KMS-11 (cell line): Measurements from ENCODE around the gene AP3B1.

ENCODE experiments used
- H2AFZ ChIP-seq: fragments of 200-600 bp; sonication (generic); 2 replicates; pipeline ENCODE4 v1.6.1; 2016; ENCODE audit warnings: antibody characterized with exemption, mixed run types, low read depth
- H3K27ac ChIP-seq: fragments of 200-600 bp; sonication (generic); 2 replicates; pipeline ENCODE4 v1.6.1; 2016; ENCODE audit warnings: mild to moderate bottlenecking, mixed run types
- H3K27me3 ChIP-seq: fragments of 200-600 bp; sonication (generic); 2 replicates; pipeline ENCODE4 v1.6.1; 2017; ENCODE audit warnings: mild to moderate bottlenecking, low read depth, mixed run types, moderate library complexity; ENCODE audit not compliant: insufficient read depth
- H3K36me3 ChIP-seq: fragments of 200-600 bp; sonication (generic); 2 replicates; pipeline ENCODE4 v1.6.1; 2017; ENCODE audit warnings: mild to moderate bottlenecking, mixed run types; ENCODE audit not compliant: insufficient read depth
- H3K4me1 ChIP-seq: fragments of 200-600 bp; sonication (generic); 2 replicates; pipeline ENCODE4 v1.6.1; 2016; ENCODE audit warnings: mild to moderate bottlenecking, low read depth, mixed run types; ENCODE audit not compliant: poor library complexity, severe bottlenecking
- H3K4me2 ChIP-seq: fragments of 200-600 bp; sonication (generic); 2 replicates; pipeline ENCODE4 v1.7.0; 2016; ENCODE audit warnings: mild to moderate bottlenecking, mixed run types
- H3K4me3 ChIP-seq: fragments of 200-600 bp; sonication (generic); IDR thresholded peaks from 2 replicates; pipeline ENCODE4 v1.6.1; 2017; ENCODE audit warnings: low read depth, low read length, mixed read lengths; ENCODE audit not compliant: insufficient read depth
- H3K79me2 ChIP-seq: fragments of 200-600 bp; sonication (generic); 2 replicates; pipeline ENCODE4 v1.6.1; 2016; ENCODE audit warnings: low read depth, mixed run types; ENCODE audit not compliant: insufficient read depth
- H3K9ac ChIP-seq: fragments of 200-600 bp; sonication (generic); 2 replicates; pipeline ENCODE4 v1.6.1; 2016; ENCODE audit warnings: mild to moderate bottlenecking, mixed run types
- H4K20me1 ChIP-seq: fragments of 200-600 bp; sonication (generic); 2 replicates; pipeline ENCODE4 v1.6.1; 2016; ENCODE audit warnings: mild to moderate bottlenecking, mixed run types; ENCODE audit not compliant: insufficient read depth
- TF ChIP-seq, protein P1 (sequence below): fragments of 200-600 bp; sonication (generic); conservative IDR thresholded peaks from 2 replicates; pipeline ENCODE4 v1.6.1; 2017; ENCODE audit warnings: low read depth, mild to moderate bottlenecking, antibody characterized with exemption, low read length, moderate library complexity, mixed read lengths

The AP3B1 gene

DNA sequence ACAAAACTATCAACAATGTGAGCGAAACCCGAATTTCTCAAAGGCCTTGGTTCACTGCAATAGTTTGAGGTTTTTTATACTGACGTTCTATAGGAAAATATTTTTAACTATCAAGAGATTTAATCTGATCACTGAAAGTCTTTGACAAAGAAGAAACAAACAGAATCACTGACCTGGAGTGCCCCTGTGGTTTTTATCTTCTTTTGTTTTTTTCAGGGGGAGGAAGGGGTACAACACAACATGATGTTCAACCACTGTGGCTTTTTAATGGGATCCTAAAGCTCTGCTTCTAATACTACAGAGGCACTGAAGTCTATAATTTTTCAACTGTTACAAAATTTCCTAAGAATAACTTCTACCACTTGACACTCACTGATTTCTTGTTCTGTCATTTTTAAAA lies 185.9 kb downstream of the AP3B1 start:
- H3K79me2 ChIP-seq: no peaks in the 10 kb centered on the region
- TF ChIP-seq, protein P1, sequence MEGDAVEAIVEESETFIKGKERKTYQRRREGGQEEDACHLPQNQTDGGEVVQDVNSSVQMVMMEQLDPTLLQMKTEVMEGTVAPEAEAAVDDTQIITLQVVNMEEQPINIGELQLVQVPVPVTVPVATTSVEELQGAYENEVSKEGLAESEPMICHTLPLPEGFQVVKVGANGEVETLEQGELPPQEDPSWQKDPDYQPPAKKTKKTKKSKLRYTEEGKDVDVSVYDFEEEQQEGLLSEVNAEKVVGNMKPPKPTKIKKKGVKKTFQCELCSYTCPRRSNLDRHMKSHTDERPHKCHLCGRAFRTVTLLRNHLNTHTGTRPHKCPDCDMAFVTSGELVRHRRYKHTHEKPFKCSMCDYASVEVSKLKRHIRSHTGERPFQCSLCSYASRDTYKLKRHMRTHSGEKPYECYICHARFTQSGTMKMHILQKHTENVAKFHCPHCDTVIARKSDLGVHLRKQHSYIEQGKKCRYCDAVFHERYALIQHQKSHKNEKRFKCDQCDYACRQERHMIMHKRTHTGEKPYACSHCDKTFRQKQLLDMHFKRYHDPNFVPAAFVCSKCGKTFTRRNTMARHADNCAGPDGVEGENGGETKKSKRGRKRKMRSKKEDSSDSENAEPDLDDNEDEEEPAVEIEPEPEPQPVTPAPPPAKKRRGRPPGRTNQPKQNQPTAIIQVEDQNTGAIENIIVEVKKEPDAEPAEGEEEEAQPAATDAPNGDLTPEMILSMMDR: no peak
- no peak overlapping the region for H3K9ac ChIP-seq
- no peak overlapping the region for H3K27ac ChIP-seq
- H2AFZ ChIP-seq: no peak overlapping the region
- H3K4me2 ChIP-seq: no peak overlapping the region
- H3K27me3 ChIP-seq: no peaks in the 10 kb centered on the region
- no peaks in the 10 kb centered on the region for H3K4me1 ChIP-seq
- no peaks in the 10 kb centered on the region for H4K20me1 ChIP-seq
- no peak overlapping the region for H3K4me3 ChIP-seq
- 0 out of 2 replicates have a peak, but pooled peaks cover 4% of the 10 kb centered on the region for H3K36me3 ChIP-seq

DNA sequence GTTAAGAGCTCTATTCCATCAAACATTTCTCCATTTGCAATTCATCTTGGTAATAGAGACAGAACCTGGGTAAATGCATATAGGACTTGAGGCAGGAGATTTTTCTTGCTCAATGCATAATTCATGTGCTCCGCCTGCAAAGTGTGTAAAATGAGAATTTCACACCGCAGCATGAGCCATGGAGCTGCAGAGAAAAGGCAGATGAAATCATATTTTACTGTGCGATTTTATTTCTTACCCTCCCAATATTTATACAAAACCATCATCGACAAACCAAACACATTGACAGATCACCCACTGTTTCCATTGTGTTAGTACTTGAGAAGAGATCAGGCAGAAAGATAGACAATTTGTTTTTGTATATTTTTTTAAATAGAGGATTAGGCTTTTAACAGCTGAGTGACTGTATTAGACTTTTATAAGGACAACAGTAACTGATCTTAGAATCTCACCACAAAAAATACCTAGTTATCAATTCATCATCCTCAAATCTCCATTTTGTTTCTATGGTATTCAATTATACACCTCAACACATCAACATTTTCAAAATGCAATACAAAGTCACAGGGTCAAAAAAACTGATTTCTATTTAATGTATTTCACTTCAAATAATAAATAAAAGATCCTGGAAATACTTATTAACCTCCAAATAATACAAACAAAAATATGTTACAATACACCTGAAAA lies 191.1 kb downstream of the AP3B1 start:
- Histone ChIP-seq H3K4me1 (no peaks in the 10 kb centered on the region), H4K20me1 (no peaks in the 10 kb centered on the region)

DNA sequence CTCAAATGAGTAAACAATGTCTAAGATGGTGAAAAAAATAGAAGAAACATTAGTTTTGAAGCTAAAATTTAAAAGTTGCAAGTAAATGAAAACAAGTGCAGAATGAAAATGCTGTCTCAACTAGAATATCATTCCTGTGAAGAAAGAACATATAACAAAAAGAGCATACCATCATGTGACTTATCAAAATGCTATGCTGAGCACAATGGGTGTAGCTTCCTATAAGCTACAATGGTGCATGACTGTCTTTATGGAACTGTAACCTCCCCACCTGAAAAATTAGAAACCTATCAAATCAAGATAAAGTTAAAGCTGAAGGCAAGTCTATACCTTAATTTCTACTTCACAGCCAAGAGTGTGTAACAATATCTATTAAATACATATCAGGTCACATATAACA lies 192.0 kb downstream of the AP3B1 start:
- H3K4me3 ChIP-seq: no peak overlapping the region
- H3K4me2 ChIP-seq: no peak overlapping the region
- H3K27ac ChIP-seq: no peak overlapping the region
- no peaks in the 10 kb centered on the region for H4K20me1 ChIP-seq
- TF ChIP-seq, protein P1: no peak
- no peaks in the 10 kb centered on the region for H3K4me1 ChIP-seq
- H3K27me3 ChIP-seq: no peaks in the 10 kb centered on the region
- no peak overlapping the region for H2AFZ ChIP-seq
- H3K79me2 ChIP-seq: no peaks in the 10 kb centered on the region
- no peaks in the 10 kb centered on the region for H3K36me3 ChIP-seq
- no peak overlapping the region for H3K9ac ChIP-seq

More for the DNA sequence above, 191.1 kb downstream of the AP3B1 start:
- H3K79me2 ChIP-seq: no peaks in the 10 kb centered on the region
- H3K27me3 ChIP-seq: no peaks in the 10 kb centered on the region
- no peak overlapping the region for H3K4me3 ChIP-seq
- no peak overlapping the region for H2AFZ ChIP-seq
- H3K9ac ChIP-seq: no peak overlapping the region
- no peak overlapping the region for H3K4me2 ChIP-seq
- no peak overlapping the region for H3K27ac ChIP-seq
- TF ChIP-seq, protein P1: no peak
- no peaks in the 10 kb centered on the region for H3K36me3 ChIP-seq

DNA sequence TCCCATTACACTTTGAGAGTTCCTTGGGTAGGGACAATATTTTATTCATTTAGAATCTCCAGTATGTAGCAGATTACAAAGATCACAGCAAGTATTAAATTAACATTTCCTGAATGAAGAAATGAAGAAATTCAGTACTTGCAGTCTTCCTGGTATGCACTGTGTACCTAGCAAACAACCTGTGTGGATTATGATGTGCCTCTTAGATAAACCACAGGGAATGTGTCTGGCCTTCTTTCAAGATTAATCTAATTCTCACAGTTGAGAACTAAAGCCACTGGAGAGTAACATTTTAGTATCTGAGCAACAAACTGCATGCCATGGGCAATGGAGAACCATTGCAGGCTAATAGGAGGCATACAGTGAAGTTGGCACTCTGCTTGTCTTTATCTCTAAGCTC lies 199.4 kb downstream of the AP3B1 start:
- Histone ChIP-seq H4K20me1 (no peaks in the 10 kb centered on the region), H3K4me3 (no peak overlapping the region), H3K4me1 (no peaks in the 10 kb centered on the region), H2AFZ (no peak overlapping the region), H3K9ac (no peak overlapping the region), H3K27me3 (no peaks in the 10 kb centered on the region), H3K4me2 (no peak overlapping the region), H3K79me2 (no peaks in the 10 kb centered on the region), H3K36me3 (no peaks in the 10 kb centered on the region), H3K27ac (no peak overlapping the region)
- TF ChIP-seq, protein P1: no peak
